Esophagus muscularis mucosa (tissue), 4 donors: ENCODE results near the gene GTF3C1. TPM values are rescaled to one million over a fixed set of nuclear protein-coding genes. Genes with fewer than 3 reads are reported as not detected.

Source experiments
- DNase-seq: peaks from one replicate; pipeline ENCODE4 v3.0.0-alpha.2; 2017; ENCODE audit errors: extremely low spot score
- H3K27ac ChIP-seq, 4 donors: fragments of 200-600 bp; sonication (generic); replicated peaks in 1 of 4; 1 replicate in 3 of 4; 2 replicates in 1 of 4; pipeline ENCODE4 v1.5.1; 2016 to 2019; ENCODE audit warnings: mild to moderate bottlenecking in 1 of 4
- H3K27me3 ChIP-seq, 4 donors: fragments of 200-600 bp; sonication (generic); one replicate each; pipeline versions ENCODE4 v1.5.1 to v1.6.0; 2016 to 2019
- H3K36me3 ChIP-seq, 4 donors: fragments of 200-600 bp; sonication (generic); one replicate each; pipeline ENCODE4 v1.5.1; 2016 to 2019
- H3K4me1 ChIP-seq, 4 donors: fragments of 200-600 bp; sonication (generic); one replicate each; pipeline ENCODE4 v1.5.1; 2016 to 2019
- H3K4me3 ChIP-seq, 4 donors: fragments of 200-600 bp; sonication (generic); 1 replicate in 2 of 4; 2 replicates in 2 of 4; pipeline ENCODE4 v1.5.1; 2016 to 2019; ENCODE audit warnings: mild to moderate bottlenecking in 4 of 4, moderate library complexity in 1 of 4
- H3K9me3 ChIP-seq, 4 donors: fragments of 200-600 bp; sonication (generic); 1 replicate in 3 of 4; 2 replicates in 1 of 4; pipeline ENCODE4 v1.5.1; 2016 to 2019
- CTCF ChIP-seq, 3 experiments: fragments of 200-600 bp in 2 of 3; fragments of 450-650 bp in 1 of 3; sonication (generic) in 2 of 3; IDR thresholded peaks; one replicate each; pipeline ENCODE4 v1.5.1; 2017 to 2019; ENCODE audit warnings: antibody characterized with exemption in 3 of 3, mild to moderate bottlenecking in 2 of 3, moderate library complexity in 1 of 3
- EP300 ChIP-seq: sonication (generic); formaldehyde crosslinking; IDR thresholded peaks from one replicate; pipeline ENCODE4 v1.6.1; 2017; ENCODE audit warnings: antibody characterized with exemption
- POLR2A ChIP-seq: fragments of 450-650 bp; IDR thresholded peaks from one replicate; pipeline ENCODE4 v1.6.1; 2017; ENCODE audit warnings: antibody characterized with exemption, moderate library complexity, mild to moderate bottlenecking, low read depth
- POLR2AphosphoS5 ChIP-seq, 2 donors: sonication (generic); formaldehyde crosslinking; IDR thresholded peaks; one replicate each; pipeline ENCODE4 v1.6.1; 2017; ENCODE audit warnings: antibody characterized with exemption in 2 of 2
- WGBS: methylation state at CpG from one replicate; pipeline ENCODE4 v1.1.5; 2018; 5-methylcytosine and 5-hydroxymethylcytosine counted together
- intact Hi-C: fragments of 100-400 bp; cut with DNase I; formaldehyde crosslinking; loops from one replicate; pipeline ENCODE4 v1.15.1; 2023
- total RNA-seq, 4 donors: library from RNA; depleted of rRNA; stranded (reverse); fragments of >200 nt; gene quantifications; one replicate each; pipeline versions ENCODE4 v1.1.0 to v1.2.1, GENCODE V29; 2016

Gene GTF3C1
- total RNA-seq, 4 donors from 2014 or later: 37.6 to 65.4 (median 54.8) TPM

DNA sequence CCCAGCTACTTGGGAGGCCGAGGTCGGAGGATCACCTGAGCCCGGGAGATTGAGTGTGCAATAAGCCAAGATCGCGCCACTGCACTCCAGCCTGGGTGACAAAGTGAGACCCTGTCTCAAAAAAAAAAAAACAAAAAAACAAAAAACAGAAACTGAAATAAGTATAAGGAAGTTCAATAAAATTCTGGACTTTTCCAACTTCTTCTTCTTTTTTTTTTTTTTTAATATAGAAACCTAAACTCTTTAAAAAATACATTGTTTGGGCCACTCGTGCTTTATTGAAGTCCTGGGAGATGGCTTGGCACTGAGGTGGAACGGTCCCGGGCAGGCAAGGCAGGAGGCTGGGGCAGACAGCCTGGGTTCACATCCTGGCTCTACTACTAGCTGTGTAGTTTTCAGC lies 37.0 kb upstream of the GTF3C1 start:
- Histone ChIP-seq H3K4me3 (no peak overlapping the region), H3K36me3 (peaks cover 0 to 14% (median 2%) of the 10 kb centered on the region in 4 donors), H3K27ac (no peak overlapping the region), H3K9me3 (peaks cover 0 to 6% (median 0%) of the 10 kb centered on the region in 4 donors), H3K27me3 (no peaks in the 10 kb centered on the region), H3K4me1 (no peaks in the 10 kb centered on the region)
- 80% methylated on average over 8 of the region's 8 CpGs for WGBS
- intact Hi-C loops: no loop called here
- no peak for DNase-seq
- TF ChIP-seq POLR2A: no peak
- TF ChIP-seq CTCF (IDR thresholded peaks at IDR 0.05): no peak
- TF ChIP-seq EP300: no peak
- no peak for TF ChIP-seq POLR2AphosphoS5 (IDR thresholded peaks at IDR 0.05)

DNA sequence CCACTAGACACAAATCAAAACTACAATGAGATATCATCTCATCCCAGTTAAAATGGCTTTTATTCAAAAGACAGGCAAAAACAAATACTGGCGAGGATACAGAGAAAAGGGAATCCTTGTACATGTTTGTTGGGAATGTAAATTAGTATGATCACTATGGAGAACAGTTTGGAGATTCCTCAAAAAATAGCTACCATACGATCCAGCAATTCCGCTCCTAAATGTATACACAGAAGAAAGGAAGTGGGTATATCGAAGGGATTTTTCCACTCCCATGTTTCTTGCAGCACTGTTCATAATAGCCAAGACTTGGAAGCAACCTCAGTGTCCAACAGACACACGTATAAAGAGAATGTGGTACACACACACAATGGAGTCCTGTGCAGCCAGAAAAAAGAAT lies 35.5 kb upstream of the GTF3C1 start:
- Histone ChIP-seq H3K36me3 (peaks cover 0 to 14% (median 2%) of the 10 kb centered on the region in 4 donors), H3K27ac (no peak overlapping the region), H3K9me3 (peaks cover 0 to 6% (median 0%) of the 10 kb centered on the region in 4 donors), H3K4me3 (no peak overlapping the region), H3K4me1 (no peaks in the 10 kb centered on the region), H3K27me3 (no peaks in the 10 kb centered on the region)
- no peak for TF ChIP-seq EP300
- no peak for TF ChIP-seq POLR2A
- no peak for TF ChIP-seq CTCF (IDR thresholded peaks at IDR 0.05)
- no peak for DNase-seq
- intact Hi-C loops: no loop called here
- 96% methylated on average over 5 of the region's 5 CpGs for WGBS

GRCh38 chr16:27583634-27584033 lies 33.9 kb upstream of the GTF3C1 start:
- H3K9me3 ChIP-seq: no peaks in the 10 kb centered on the region
- TF ChIP-seq CTCF (IDR thresholded peaks at IDR 0.05): no peak
- no peak for TF ChIP-seq EP300
- no peak for TF ChIP-seq POLR2AphosphoS5 (IDR thresholded peaks at IDR 0.05)
- intact Hi-C loops: no loop called here
- H3K4me1 ChIP-seq: peaks cover 0 to 11% (median 11%) of the 10 kb centered on the region in 4 donors
- 100% methylated on average over 1 of the region's 1 CpG for WGBS
- no peaks in the 10 kb centered on the region for H3K27me3 ChIP-seq
- H3K36me3 ChIP-seq: peaks cover 0 to 14% (median 2%) of the 10 kb centered on the region in 4 donors
- H3K4me3 ChIP-seq: no peak overlapping the region
- no peak overlapping the region for H3K27ac ChIP-seq
- DNase-seq: no peak

DNA sequence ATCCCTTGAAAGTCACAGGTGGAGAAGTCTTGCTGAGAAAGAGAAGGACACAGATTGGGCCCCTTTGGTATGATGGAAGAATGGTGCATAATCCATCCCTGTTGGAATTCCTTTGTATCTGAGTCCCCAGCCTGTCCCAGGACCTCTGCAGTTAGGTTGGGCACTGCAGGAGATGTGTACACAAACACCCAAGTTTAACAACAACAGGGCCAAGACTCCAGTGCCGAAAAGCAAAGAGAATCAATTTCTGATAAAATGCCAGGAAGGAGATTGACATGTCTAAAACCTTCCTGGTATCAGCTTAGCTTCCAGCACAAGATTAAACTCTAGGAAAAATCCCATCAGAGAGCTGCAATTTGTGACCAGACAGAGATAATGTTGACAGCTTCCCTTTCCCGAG lies 33.2 kb upstream of the GTF3C1 start:
- Histone ChIP-seq H3K27ac (no peak overlapping the region), H3K4me1 (peaks cover 0 to 18% (median 17%) of the 10 kb centered on the region in 4 donors), H3K4me3 (no peak overlapping the region), H3K27me3 (no peaks in the 10 kb centered on the region), H3K36me3 (peaks cover 0 to 14% (median 2%) of the 10 kb centered on the region in 4 donors), H3K9me3 (no peaks in the 10 kb centered on the region)
- no peak for DNase-seq
- no peak for TF ChIP-seq POLR2A
- TF ChIP-seq CTCF (IDR thresholded peaks at IDR 0.05): no peak
- TF ChIP-seq EP300: no peak
- TF ChIP-seq POLR2AphosphoS5 (IDR thresholded peaks at IDR 0.05): no peak
- WGBS: 81% methylated on average over 2 of the region's 2 CpGs
- intact Hi-C loops: no loop called here
